OCI-LY7 (cell line): Measurements from ENCODE around the gene LRRFIP2.

ENCODE experiments used
- CTCF ChIP-seq: fragments of 200-600 bp; sonication (generic); conservative IDR thresholded peaks from 2 replicates; pipeline ENCODE4 v1.5.1; 2014; ENCODE audit warnings: mild to moderate bottlenecking, antibody characterized with exemption, low read length, moderate library complexity, mixed read lengths
- EZH2phosphoT487 ChIP-seq: fragments of 200-600 bp; sonication (generic); IDR thresholded peaks from 2 replicates; pipeline ENCODE4 v1.6.1; 2018; ENCODE audit warnings: low read depth, borderline replicate concordance, mild to moderate bottlenecking, mixed run types, antibody characterized with exemption, low read length, moderate library complexity, mixed read lengths

- TF ChIP-seq CTCF (no peak), EZH2phosphoT487 (no peak)
Measured at GRCh38 chr3:37219266-37219665, 44.9 kb upstream of the LRRFIP2 start.
